GM20000 (cell line): ENCODE data around the gene CACNA2D1.
"Not testable (repeated sequence)": the region's sequence is repeated elsewhere in the genome, so short reads cannot be mapped to it uniquely, and the experiment has no call there.

Experiments
- DNase-seq: peaks from one replicate; pipeline ENCODE4 v3.0.0; 2012; ENCODE audit warnings: low spot score
- TF ChIP-seq, protein P1 (sequence below): IDR thresholded peaks from 2 replicates; pipeline ENCODE4 v1.5.1; 2012; ENCODE audit warnings: mild to moderate bottlenecking, control low read depth; ENCODE audit errors: extremely low read depth, missing control alignments

The CACNA2D1 gene

DNA sequence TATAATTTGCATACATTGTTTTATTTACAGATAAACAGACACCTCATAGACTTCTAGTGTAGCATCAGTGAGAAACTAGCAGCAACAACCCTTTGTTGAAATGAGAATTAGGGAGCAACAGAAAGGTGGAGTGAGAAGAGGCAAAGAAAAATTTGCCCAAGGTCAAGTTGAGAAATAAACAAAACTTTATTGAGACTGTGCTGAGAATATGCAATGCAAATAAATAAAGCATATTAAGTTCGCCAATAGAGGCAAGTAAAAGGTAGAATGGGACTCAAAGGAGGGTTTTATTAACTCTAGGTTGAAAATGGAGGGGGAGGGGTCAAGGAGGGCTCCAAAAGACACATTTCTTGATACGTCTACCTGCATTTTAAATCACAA, 49.7 kb downstream of the CACNA2D1 start:
- no peak for DNase-seq
- TF ChIP-seq, protein P1, sequence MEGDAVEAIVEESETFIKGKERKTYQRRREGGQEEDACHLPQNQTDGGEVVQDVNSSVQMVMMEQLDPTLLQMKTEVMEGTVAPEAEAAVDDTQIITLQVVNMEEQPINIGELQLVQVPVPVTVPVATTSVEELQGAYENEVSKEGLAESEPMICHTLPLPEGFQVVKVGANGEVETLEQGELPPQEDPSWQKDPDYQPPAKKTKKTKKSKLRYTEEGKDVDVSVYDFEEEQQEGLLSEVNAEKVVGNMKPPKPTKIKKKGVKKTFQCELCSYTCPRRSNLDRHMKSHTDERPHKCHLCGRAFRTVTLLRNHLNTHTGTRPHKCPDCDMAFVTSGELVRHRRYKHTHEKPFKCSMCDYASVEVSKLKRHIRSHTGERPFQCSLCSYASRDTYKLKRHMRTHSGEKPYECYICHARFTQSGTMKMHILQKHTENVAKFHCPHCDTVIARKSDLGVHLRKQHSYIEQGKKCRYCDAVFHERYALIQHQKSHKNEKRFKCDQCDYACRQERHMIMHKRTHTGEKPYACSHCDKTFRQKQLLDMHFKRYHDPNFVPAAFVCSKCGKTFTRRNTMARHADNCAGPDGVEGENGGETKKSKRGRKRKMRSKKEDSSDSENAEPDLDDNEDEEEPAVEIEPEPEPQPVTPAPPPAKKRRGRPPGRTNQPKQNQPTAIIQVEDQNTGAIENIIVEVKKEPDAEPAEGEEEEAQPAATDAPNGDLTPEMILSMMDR: no peak

DNA sequence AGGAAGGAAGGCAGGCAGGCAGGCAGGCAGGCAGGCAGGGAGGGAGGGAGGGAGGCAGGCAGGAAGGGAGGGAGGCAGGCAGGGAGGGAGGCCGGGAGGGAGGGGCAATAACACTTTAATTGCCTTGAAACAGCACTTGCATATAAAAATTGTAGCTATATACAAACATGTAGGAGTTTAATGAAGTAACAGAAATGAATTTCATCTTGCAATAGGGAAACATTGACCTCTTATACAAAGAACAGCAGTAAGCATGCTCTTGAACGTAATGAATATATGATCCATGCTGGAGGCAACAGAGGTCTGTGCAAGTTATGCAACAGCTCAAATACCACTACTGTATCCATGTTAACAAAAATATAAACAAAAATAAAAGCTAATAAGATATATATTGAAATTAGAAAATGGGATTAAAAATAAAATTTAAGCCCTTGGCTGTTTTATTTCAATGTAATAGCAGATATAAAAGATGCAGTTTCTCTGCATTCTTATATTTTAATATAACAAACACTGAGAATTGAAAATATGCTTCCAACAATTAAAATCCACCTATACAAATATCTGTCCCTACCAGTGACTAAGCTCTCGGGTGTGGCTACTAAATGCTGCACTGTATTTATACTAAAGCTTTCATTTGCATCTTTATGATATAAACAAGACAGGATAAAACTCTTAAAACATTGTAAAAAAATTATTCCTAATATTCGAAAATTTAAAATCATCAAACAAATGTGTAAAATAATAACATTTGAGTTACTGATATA, 50.3 kb downstream of the CACNA2D1 start:
- DNase-seq: no peak
- TF ChIP-seq, protein P1: no peak

DNA sequence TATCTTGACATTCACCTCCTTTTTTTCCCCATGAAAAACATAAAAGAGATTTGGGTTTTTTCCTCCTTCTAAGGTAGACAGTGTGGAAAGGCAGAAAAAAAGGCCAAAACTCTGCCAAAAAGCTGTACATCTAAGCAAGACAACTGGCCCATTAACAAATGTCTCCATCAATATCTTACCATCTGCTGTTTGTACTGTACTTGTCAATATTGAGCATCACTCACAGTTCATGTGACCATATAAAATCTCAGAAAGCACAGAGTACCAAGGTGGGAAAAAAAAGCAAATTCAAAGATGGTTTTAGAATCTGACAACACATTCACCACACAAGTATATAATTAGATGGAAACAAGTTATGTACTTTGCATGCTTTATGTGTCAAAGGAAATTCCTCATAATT, 52.6 kb downstream of the CACNA2D1 start:
- TF ChIP-seq, protein P1: no peak
- DNase-seq: no peak

DNA sequence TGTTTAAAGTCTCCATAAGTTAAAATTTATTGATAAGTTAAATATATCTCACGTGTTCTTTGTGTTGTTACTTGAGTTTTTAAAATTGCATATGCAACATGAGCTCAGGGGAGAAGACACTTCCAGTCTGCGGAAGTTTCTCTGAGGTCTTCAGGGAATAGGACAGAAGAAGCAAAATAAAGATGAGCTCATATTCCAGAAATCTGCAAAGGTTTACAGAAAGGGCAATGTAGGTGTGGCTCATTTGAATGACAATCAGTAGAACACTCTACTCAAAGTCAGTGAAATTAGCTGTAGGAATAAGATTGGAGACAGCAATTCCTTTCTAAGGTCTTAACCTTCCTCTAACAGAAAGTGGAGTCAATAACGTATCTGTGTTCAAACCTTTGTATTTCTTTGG, 53.7 kb downstream of the CACNA2D1 start:
- no peak for DNase-seq
- TF ChIP-seq, protein P1: no peak

DNA sequence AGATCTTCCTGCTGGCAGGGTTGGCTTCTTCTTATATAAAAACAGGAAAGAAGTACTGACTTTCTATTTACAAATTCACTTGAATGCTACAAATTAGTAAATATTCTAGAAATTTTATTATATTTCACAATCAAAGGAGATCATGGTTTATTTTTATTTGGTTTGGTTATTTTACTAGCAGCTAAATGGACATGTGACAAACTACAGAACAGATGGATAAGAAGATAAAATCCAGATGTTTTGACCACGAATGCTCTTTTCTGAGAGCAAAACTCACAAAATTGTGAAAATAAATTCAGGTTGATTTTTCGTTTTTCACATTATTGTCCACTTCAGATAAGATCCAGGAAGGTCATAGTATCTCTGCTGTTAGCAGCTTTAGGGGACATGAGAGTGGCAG, 55.4 kb downstream of the CACNA2D1 start:
- DNase-seq: no peak
- TF ChIP-seq, protein P1: no peak

DNA sequence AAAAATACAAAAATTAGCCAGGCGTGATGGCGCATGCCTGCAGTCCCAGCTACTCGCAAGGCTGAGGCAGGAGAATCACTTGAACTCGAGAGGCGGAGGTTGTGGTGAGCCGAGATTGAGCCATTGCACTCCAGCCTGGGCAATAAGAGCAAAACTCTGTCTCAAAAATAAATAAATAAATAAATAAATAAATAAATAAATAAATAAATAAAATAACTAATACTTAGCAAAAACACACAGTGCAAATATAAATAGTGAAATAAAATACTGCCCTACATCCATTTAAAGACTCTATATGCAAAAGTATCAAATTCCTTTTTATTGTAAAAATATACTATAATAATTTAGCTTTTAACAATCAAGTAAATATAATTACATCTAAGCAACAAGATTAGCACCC, 57.0 kb downstream of the CACNA2D1 start:
- DNase-seq: not testable (repeated sequence)

DNA sequence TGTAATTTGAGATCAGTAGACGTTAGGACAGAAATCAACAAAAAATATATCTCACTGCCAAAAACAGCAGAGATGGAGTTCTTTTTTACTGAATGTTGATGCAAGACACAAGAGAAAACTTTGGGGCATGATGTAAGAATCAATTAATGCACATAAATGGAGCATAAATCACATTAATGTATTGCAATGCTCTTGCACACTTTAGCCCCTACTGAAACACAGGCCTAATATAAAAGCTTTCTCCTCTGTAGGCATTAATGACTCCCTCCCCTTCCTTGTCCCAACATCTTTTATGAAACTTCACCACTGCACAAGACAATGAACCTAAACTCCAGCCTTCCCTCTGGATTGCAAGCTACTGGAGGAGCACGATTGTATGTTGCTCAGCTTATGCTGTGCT, 58.8 kb downstream of the CACNA2D1 start:
- TF ChIP-seq, protein P1: no peak
- no peak for DNase-seq

DNA sequence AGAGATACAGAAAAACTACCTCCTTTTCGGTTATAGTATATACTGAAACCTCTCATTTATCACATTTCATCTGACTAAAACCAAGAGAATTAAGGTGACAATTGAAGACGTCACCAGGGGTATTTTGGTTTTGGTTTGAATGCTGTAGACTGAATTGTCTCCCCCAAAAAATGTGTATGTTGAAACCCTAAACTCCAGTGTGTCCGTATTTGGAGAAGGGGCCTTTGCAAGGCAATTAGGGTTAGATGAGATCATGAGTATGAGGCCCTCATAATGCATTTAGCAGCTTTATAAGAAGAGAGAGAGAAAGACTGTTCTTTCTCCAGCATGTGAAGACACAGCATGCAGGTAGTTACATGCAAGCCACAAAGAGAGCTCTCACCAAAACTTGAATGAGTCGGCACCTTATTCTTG, 59.5 kb downstream of the CACNA2D1 start:
- TF ChIP-seq, protein P1: no peak
- no peak for DNase-seq
